Right lobe of liver (tissue), 4 donors: ENCODE data around the gene NLRP6.

Source experiments
- POLR2A ChIP-seq: fragments of 450-650 bp; IDR thresholded peaks from one replicate; pipeline ENCODE4 v1.6.1; 2017; ENCODE audit warnings: antibody characterized with exemption, mild to moderate bottlenecking
- TF ChIP-seq, protein P1 (sequence below), 4 donors: fragments of 200-600 bp in 3 of 4; fragments of 450-650 bp in 1 of 4; IDR thresholded peaks; one replicate each; pipeline versions ENCODE4 v1.5.1 to v1.8.0; 2016 to 2022; ENCODE audit warnings: antibody characterized with exemption in 4 of 4, mild to moderate bottlenecking in 2 of 4
- donor health status: DM: no; HTN: no; CAD: no.
- donor health status: DM: no; HTN: no; CAD: no.
- donor health status: DM: no; HTN: yes; CAD: no.

DNA sequence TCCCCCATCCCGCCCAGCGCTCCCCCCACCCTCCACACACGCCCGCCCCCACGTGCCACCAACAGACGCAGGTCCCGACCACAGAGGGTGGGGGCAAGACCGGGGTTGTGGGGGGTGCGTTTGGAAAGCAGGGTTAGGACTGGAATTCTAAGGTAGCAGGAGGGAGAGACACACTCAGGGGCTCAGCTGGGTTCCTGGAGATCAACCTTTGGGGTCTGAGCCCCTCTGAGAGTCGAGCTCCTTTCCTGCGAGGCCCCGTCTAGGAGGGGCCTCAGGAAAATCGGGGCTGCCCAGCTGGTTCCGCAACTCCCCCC, 11.1 kb downstream of the NLRP6 start:
- TF ChIP-seq POLR2A, result no peak
- TF ChIP-seq, protein P1, sequence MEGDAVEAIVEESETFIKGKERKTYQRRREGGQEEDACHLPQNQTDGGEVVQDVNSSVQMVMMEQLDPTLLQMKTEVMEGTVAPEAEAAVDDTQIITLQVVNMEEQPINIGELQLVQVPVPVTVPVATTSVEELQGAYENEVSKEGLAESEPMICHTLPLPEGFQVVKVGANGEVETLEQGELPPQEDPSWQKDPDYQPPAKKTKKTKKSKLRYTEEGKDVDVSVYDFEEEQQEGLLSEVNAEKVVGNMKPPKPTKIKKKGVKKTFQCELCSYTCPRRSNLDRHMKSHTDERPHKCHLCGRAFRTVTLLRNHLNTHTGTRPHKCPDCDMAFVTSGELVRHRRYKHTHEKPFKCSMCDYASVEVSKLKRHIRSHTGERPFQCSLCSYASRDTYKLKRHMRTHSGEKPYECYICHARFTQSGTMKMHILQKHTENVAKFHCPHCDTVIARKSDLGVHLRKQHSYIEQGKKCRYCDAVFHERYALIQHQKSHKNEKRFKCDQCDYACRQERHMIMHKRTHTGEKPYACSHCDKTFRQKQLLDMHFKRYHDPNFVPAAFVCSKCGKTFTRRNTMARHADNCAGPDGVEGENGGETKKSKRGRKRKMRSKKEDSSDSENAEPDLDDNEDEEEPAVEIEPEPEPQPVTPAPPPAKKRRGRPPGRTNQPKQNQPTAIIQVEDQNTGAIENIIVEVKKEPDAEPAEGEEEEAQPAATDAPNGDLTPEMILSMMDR (IDR thresholded peaks at IDR 0.05), result no peak
